Calu3 (cell line): ENCODE data around the gene OR1B1. TPM values are rescaled to one million over a fixed set of nuclear protein-coding genes. Genes with fewer than 3 reads are reported as not detected.

Source experiments
- BruUV-seq: library from RNA; stranded (reverse); fragments of 400-500 nt; replicated peaks from 2 replicates; lab custom pipeline; 2021; lab: Mats Ljungman, UMichigan
- CTCF ChIA-PET: fragments of 300-600 bp; sonication (Branson Sonifier 250); formaldehyde crosslinking; loops from one replicate; lab custom pipeline; 2022; ENCODE audit warnings: antibody characterized with exemption; lab: Charles Lee
- DNase-seq: peaks from one replicate; pipeline ENCODE4 v3.0.0; 2022
- H3K27ac Mint-ChIP-seq: one replicate; pipeline ENCODE4 v1.8.0; 2022; ENCODE audit warnings: mixed read lengths; ENCODE audit not compliant: unreplicated experiment
- H3K27me3 Mint-ChIP-seq: one replicate; pipeline ENCODE4 v1.8.0; 2022; ENCODE audit warnings: mixed read lengths; ENCODE audit not compliant: unreplicated experiment
- H3K36me3 Mint-ChIP-seq: one replicate; pipeline ENCODE4 v1.8.0; 2022; ENCODE audit warnings: mild to moderate bottlenecking, moderate library complexity, mixed read lengths; ENCODE audit not compliant: insufficient read depth, unreplicated experiment
- H3K4me1 Mint-ChIP-seq: one replicate; pipeline ENCODE4 v1.8.0; 2022; ENCODE audit warnings: mild to moderate bottlenecking, low read depth, mixed read lengths; ENCODE audit not compliant: unreplicated experiment
- H3K4me3 Mint-ChIP-seq: one replicate; pipeline ENCODE4 v1.8.0; 2022; ENCODE audit warnings: mild to moderate bottlenecking, low read depth, moderate library complexity, mixed read lengths; ENCODE audit not compliant: unreplicated experiment
- H3K9me3 Mint-ChIP-seq: one replicate; pipeline ENCODE4 v1.8.0; 2022; ENCODE audit warnings: low read depth, mixed read lengths; ENCODE audit not compliant: unreplicated experiment
- intact Hi-C: fragments of 100-400 bp; cut with micrococcal nuclease; formaldehyde crosslinking; loops from one replicate; pipeline ENCODE4 v1.10.0; 2022; ENCODE audit not compliant: unreplicated experiment
- total RNA-seq: library from RNA; stranded (reverse); gene quantifications from 2 replicates; pipeline ENCODE4 v1.2.3, GENCODE V29; 2022
- TF ChIP-seq, protein P1 (sequence below): fragments of 200-600 bp; IDR thresholded peaks from one replicate; pipeline ENCODE4 v1.8.0; 2022; ENCODE audit warnings: antibody characterized with exemption; ENCODE audit not compliant: unreplicated experiment

Gene OR1B1
- total RNA-seq, 1 experiment from 2014 or later = not detected

DNA sequence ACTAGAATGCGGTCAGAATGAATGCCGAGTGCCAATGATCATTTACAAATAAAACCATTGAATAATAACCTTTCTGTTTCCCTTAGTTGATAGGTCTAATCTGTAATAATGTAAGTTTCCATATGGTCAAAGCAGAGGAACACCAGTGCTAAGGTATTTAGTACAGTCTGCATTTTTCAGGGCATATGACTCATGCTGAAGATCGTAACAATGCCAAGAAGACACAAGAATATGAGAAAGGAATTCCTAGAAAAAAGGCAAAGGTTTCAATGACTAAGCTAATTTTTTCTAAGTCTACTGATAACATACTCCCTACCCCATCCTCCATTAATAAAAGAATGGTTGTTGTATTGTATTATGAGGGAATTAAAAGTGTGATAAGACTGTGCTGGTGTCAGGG, 77.1 kb downstream of the OR1B1 start:
- Mint-ChIP-seq H3K36me3 (no peaks in the 10 kb centered on the region), H3K9me3 (no peaks in the 10 kb centered on the region), H3K27ac (no peak overlapping the region), H3K4me3 (no peak overlapping the region), H3K27me3 (no peaks in the 10 kb centered on the region), H3K4me1 (no peaks in the 10 kb centered on the region)
- CTCF ChIA-PET = interaction anchor here (0.6 kb wide), 1 partner anchor 1821 kb away, joined by 3 read pairs; no protein-coding TSS in a partner anchor
- intact Hi-C loops = no loop called here
- DNase-seq = no peak
- no TSS peak for BruUV-seq
- TF ChIP-seq, protein P1, sequence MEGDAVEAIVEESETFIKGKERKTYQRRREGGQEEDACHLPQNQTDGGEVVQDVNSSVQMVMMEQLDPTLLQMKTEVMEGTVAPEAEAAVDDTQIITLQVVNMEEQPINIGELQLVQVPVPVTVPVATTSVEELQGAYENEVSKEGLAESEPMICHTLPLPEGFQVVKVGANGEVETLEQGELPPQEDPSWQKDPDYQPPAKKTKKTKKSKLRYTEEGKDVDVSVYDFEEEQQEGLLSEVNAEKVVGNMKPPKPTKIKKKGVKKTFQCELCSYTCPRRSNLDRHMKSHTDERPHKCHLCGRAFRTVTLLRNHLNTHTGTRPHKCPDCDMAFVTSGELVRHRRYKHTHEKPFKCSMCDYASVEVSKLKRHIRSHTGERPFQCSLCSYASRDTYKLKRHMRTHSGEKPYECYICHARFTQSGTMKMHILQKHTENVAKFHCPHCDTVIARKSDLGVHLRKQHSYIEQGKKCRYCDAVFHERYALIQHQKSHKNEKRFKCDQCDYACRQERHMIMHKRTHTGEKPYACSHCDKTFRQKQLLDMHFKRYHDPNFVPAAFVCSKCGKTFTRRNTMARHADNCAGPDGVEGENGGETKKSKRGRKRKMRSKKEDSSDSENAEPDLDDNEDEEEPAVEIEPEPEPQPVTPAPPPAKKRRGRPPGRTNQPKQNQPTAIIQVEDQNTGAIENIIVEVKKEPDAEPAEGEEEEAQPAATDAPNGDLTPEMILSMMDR = no peak

DNA sequence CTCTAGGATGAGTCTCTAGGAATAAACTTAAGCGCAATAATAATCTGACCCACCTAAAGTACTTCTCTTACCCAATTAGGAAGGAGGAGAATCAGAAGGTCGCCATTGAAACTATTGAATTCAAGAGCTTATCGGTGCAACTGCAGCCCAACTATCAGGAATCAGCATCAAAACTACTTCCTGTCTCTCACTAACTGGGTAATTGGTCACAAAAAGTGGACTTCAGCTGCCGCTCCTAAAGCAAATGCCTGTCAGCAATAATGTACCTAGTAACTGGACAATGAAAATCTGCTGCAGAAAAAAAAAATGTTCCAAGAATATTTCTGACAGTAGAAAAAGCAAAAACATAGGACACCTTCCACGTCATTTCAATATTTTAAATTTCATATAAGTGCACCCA, 77.6 kb downstream of the OR1B1 start:
- H3K36me3 Mint-ChIP-seq = no peaks in the 10 kb centered on the region
- no TSS peak for BruUV-seq
- H3K4me1 Mint-ChIP-seq = no peaks in the 10 kb centered on the region
- no peak overlapping the region for H3K4me3 Mint-ChIP-seq
- H3K27me3 Mint-ChIP-seq = no peaks in the 10 kb centered on the region
- TF ChIP-seq, protein P1 = no peak
- no peak for DNase-seq
- intact Hi-C loops = no loop called here
- H3K9me3 Mint-ChIP-seq = no peaks in the 10 kb centered on the region
- CTCF ChIA-PET = no interaction called here
- H3K27ac Mint-ChIP-seq = no peak overlapping the region

Other genes with a start within 250 kb of the OR1B1 start
- gene OR1J1, start 179.7 kb downstream of the OR1B1 start, total RNA-seq = not detected in 2 replicates
- not detected in 2 replicates for gene OR1J2, start 146.8 kb downstream of the OR1B1 start, total RNA-seq
- gene OR1J4, start 138.5 kb downstream of the OR1B1 start, total RNA-seq = not detected in 2 replicates
- gene OR1N1, start 130.3 kb downstream of the OR1B1 start, total RNA-seq = not detected in 2 replicates
- not detected in 2 replicates for gene OR1N2, start 104.5 kb downstream of the OR1B1 start, total RNA-seq
- gene OR1L8, start 74.2 kb downstream of the OR1B1 start, total RNA-seq = not detected in 2 replicates
- gene OR1Q1, start 42.9 kb downstream of the OR1B1 start, total RNA-seq = not detected in 2 replicates
- not detected in 2 replicates for gene OR1L1, start 4.1 kb upstream of the OR1B1 start, total RNA-seq
- gene OR1L3, start 17.5 kb upstream of the OR1B1 start, total RNA-seq = not detected in 2 replicates
- not detected in 2 replicates for gene OR1L4, start 66.4 kb upstream of the OR1B1 start, total RNA-seq
- not detected in 2 replicates for gene OR1L6, start 84.7 kb upstream of the OR1B1 start, total RNA-seq
- gene OR5C1, start 131.3 kb upstream of the OR1B1 start, total RNA-seq = not detected in 2 replicates
- gene OR1K1, start 142.5 kb upstream of the OR1B1 start, total RNA-seq = not detected in 2 replicates
- gene PDCL, start 171.0 kb upstream of the OR1B1 start, total RNA-seq = 7.2 and 9.4 TPM in 2 replicates
- 44.0 and 45.5 TPM in 2 replicates for gene RC3H2, start 247.7 kb upstream of the OR1B1 start, total RNA-seq